Left renal cortex interstitium (tissue), 4 donors: ENCODE results near the gene NLRC4. TPM values are rescaled to one million over a fixed set of nuclear protein-coding genes. Genes with fewer than 3 reads are reported as not detected.
A peak's percentile ranks its signal among the peaks of the same experiment; 100 is the strongest.
"Not testable (repeated sequence)": the region's sequence is repeated elsewhere in the genome, so short reads cannot be mapped to it uniquely, and the experiment has no call there.

ENCODE experiments used
- DNase-seq, 4 donors: peaks; one replicate each; pipeline ENCODE4 v3.0.0-alpha.2; 2013; ENCODE audit warnings: low read depth in 4 of 4, low spot score in 2 of 4, missing footprints in 1 of 4
- polyA plus RNA-seq, 4 donors: library from polyadenylated mRNA; unstranded; fragments of 120-200 nt; gene quantifications; one replicate each; pipeline ENCODE4 v1.2.1, GENCODE V29; 2013; ENCODE audit not compliant: insufficient read length in 4 of 4

The NLRC4 gene
- 1 to 10 TPM in 1 of 4 donors, under 1 TPM in 3; 0.86 to 1.1 (median 0.96) TPM for polyA plus RNA-seq

- no peak for DNase-seq
Observed at GRCh38 chr2:32264422-32265105, at the start of gene NLRC4. NLRC4 (minus strand) TSS chr2:32264886; CDS start chr2:32256775, 8,111 bp downstream.

- no peak for DNase-seq
Observed at GRCh38 chr2:32310577-32310976, 45.9 kb upstream of the NLRC4 start.

GRCh38 chr2:32293966-32294562 lies 29.4 kb upstream of the NLRC4 start:
- not testable (repeated sequence) for DNase-seq

- not testable (repeated sequence) for DNase-seq
Observed at GRCh38 chr2:32293493-32293892, 28.8 kb upstream of the NLRC4 start.

- DNase-seq: no peak
Observed at GRCh38 chr2:32291746-32292145, 27.1 kb upstream of the NLRC4 start.

GRCh38 chr2:32290000-32290339 lies 25.3 kb upstream of the NLRC4 start:
- DNase-seq: no peak

- no peak for DNase-seq
Observed at GRCh38 chr2:32289165-32289999, 24.7 kb upstream of the NLRC4 start.

GRCh38 chr2:32284321-32284720 lies 19.6 kb upstream of the NLRC4 start:
- no peak for DNase-seq

GRCh38 chr2:32278478-32278853 lies 13.8 kb upstream of the NLRC4 start:
- DNase-seq: peak in 1 of 4 donors; percentile 1

GRCh38 chr2:32277674-32278477 lies 13.2 kb upstream of the NLRC4 start, which contains the start of gene YIPF4:
YIPF4 (plus strand) TSS chr2:32277904; CDS start chr2:32278156, 252 bp downstream.
- DNase-seq: peak; percentile 85 to 94 (median 92)

- peak in 1 of 4 donors; percentile 15 for DNase-seq
Observed at GRCh38 chr2:32277363-32277673, 12.6 kb upstream of the NLRC4 start.

GRCh38 chr2:32275790-32276189 lies 11.1 kb upstream of the NLRC4 start:
- not testable (repeated sequence) for DNase-seq

GRCh38 chr2:32274289-32274688 lies 9.6 kb upstream of the NLRC4 start:
- no peak for DNase-seq

- DNase-seq: no peak
Observed at GRCh38 chr2:32272279-32272678, 7.6 kb upstream of the NLRC4 start.

- DNase-seq: no peak
Observed at GRCh38 chr2:32271063-32271462, 6.4 kb upstream of the NLRC4 start.

GRCh38 chr2:32262105-32262504 lies 2.6 kb downstream of the NLRC4 start:
- no peak for DNase-seq

- no peak for DNase-seq
Observed at GRCh38 chr2:32260376-32260775, 4.3 kb downstream of the NLRC4 start.

GRCh38 chr2:32258242-32258641 lies 6.4 kb downstream of the NLRC4 start:
- DNase-seq: no peak

- DNase-seq: no peak
Observed at GRCh38 chr2:32250290-32250689, 14.4 kb downstream of the NLRC4 start.

GRCh38 chr2:32249731-32250236 lies 14.9 kb downstream of the NLRC4 start:
- no peak for DNase-seq

GRCh38 chr2:32248299-32248698 lies 16.4 kb downstream of the NLRC4 start:
- DNase-seq: no peak
